OCI-LY7 (cell line): ENCODE data around the gene ARMH4.

Experiments used
- CTCF ChIP-seq: fragments of 200-600 bp; sonication (generic); conservative IDR thresholded peaks from 2 replicates; pipeline ENCODE4 v1.5.1; 2014; ENCODE audit warnings: mild to moderate bottlenecking, antibody characterized with exemption, low read length, moderate library complexity, mixed read lengths
- EZH2phosphoT487 ChIP-seq: fragments of 200-600 bp; sonication (generic); IDR thresholded peaks from 2 replicates; pipeline ENCODE4 v1.6.1; 2018; ENCODE audit warnings: low read depth, borderline replicate concordance, mild to moderate bottlenecking, mixed run types, antibody characterized with exemption, low read length, moderate library complexity, mixed read lengths

GRCh38 chr14:58149196-58149595 is 2.8 kb downstream of the ARMH4 start:
- TF ChIP-seq CTCF = no peak
- no peak for TF ChIP-seq EZH2phosphoT487
